Transverse colon (tissue), 4 donors: ENCODE data around the gene EMCN. TPM values are rescaled to one million over a fixed set of nuclear protein-coding genes. Genes with fewer than 3 reads are reported as not detected.

Experiments
- DNase-seq: peaks from one replicate; pipeline ENCODE4 v3.0.0-alpha.2; 2019
- H3K27ac ChIP-seq, 4 donors: fragments of 200-600 bp; sonication (generic); 2 replicates each; pipeline ENCODE4 v1.5.1; 2016 to 2018; ENCODE audit warnings: inconsistent platforms in 4 of 4
- H3K27me3 ChIP-seq: fragments of 200-600 bp; sonication (generic); 2 replicates; pipeline ENCODE4 v1.5.1; 2017; ENCODE audit warnings: inconsistent platforms
- H3K36me3 ChIP-seq, 4 donors: fragments of 200-600 bp; sonication (generic); 2 replicates each; pipeline ENCODE4 v1.5.1; 2017 to 2019; ENCODE audit warnings: inconsistent platforms in 4 of 4
- H3K4me1 ChIP-seq, 4 donors: fragments of 200-600 bp; sonication (generic); 2 replicates each; pipeline ENCODE4 v1.5.1; 2017 to 2020; ENCODE audit warnings: inconsistent platforms in 4 of 4
- H3K4me3 ChIP-seq, 4 donors: fragments of 200-600 bp; sonication (generic); 1 replicate in 1 of 4; 2 replicates in 3 of 4; pipeline versions ENCODE4 v1.5.1 to v1.6.1; 2017 to 2019; ENCODE audit warnings: inconsistent platforms in 4 of 4
- H3K9me3 ChIP-seq, 2 donors: fragments of 200-600 bp; sonication (generic); 2 replicates each; pipeline ENCODE4 v1.5.1; 2017 to 2019; ENCODE audit warnings: inconsistent platforms in 2 of 2
- EP300 ChIP-seq: sonication (generic); formaldehyde crosslinking; IDR thresholded peaks from one replicate; pipeline ENCODE4 v1.6.1; 2017; ENCODE audit warnings: antibody characterized with exemption, low read depth
- POLR2A ChIP-seq: fragments of 450-650 bp; IDR thresholded peaks from one replicate; pipeline ENCODE4 v1.6.1; 2016; ENCODE audit warnings: antibody characterized with exemption, mild to moderate bottlenecking, moderate library complexity
- POLR2AphosphoS5 ChIP-seq, 3 donors: sonication (generic); formaldehyde crosslinking; IDR thresholded peaks; one replicate each; pipeline ENCODE4 v1.6.1; 2016; ENCODE audit warnings: antibody characterized with exemption in 3 of 3
- WGBS, 2 donors: methylation state at CpG; one replicate each; pipeline ENCODE4 v1.1.5; 2018; ENCODE audit warnings: low coverage in 1 of 2; 5-methylcytosine and 5-hydroxymethylcytosine counted together
- in situ Hi-C, 4 donors: fragments of 200-750 bp; cut with MboI; loops; one replicate each; pipeline versions ENCODE4 v1.15.0 to v1.15.1; 2017; ENCODE audit warnings: low sequenced_read_pairs in 3 of 4, low pct_ligation_motif_present in 1 of 4, low pct_unique_long_range_greater_than_20kb in 1 of 4
- intact Hi-C: fragments of 100-400 bp; cut with DNase I; formaldehyde crosslinking; loops from one replicate; pipeline ENCODE4 v1.15.1; 2023; ENCODE audit warnings: low total_unique reads
- total RNA-seq, 4 donors: library from RNA; depleted of rRNA; stranded (reverse); fragments of >200 nt; gene quantifications; one replicate each; pipeline ENCODE4 v1.1.0, GENCODE V29; 2016
- TF ChIP-seq, protein P1 (sequence below), 5 experiments: fragments of 200-600 bp in 3 of 5; fragments of 450-650 bp in 2 of 5; sonication (generic) in 3 of 5; IDR thresholded peaks; 1 replicate in 2 of 5; 2 replicates in 3 of 5; pipeline ENCODE4 v1.5.1; 2016 to 2017; ENCODE audit warnings: antibody characterized with exemption in 5 of 5, inconsistent platforms in 3 of 5, mild to moderate bottlenecking in 2 of 5, moderate library complexity in 1 of 5

EMCN gene
- total RNA-seq, 4 donors from 2014 or later = 1.2 to 1.6 (median 1.5) TPM

GRCh38 chr4:100429616-100430015, 88.2 kb downstream of the EMCN start:
- DNase-seq = no peak
- Histone ChIP-seq H3K4me3 (no peak overlapping the region), H3K4me1 (no peaks in the 10 kb centered on the region), H3K27me3 (no peaks in the 10 kb centered on the region), H3K9me3 (no peaks in the 10 kb centered on the region), H3K36me3 (no peaks in the 10 kb centered on the region), H3K27ac (no peak overlapping the region)
- in situ Hi-C loops (no loop called here), intact Hi-C loops (no loop called here)
- TF ChIP-seq EP300 = no peak
- TF ChIP-seq POLR2A = no peak
- TF ChIP-seq POLR2AphosphoS5 (IDR thresholded peaks at IDR 0.05) = no peak
- TF ChIP-seq, protein P1, sequence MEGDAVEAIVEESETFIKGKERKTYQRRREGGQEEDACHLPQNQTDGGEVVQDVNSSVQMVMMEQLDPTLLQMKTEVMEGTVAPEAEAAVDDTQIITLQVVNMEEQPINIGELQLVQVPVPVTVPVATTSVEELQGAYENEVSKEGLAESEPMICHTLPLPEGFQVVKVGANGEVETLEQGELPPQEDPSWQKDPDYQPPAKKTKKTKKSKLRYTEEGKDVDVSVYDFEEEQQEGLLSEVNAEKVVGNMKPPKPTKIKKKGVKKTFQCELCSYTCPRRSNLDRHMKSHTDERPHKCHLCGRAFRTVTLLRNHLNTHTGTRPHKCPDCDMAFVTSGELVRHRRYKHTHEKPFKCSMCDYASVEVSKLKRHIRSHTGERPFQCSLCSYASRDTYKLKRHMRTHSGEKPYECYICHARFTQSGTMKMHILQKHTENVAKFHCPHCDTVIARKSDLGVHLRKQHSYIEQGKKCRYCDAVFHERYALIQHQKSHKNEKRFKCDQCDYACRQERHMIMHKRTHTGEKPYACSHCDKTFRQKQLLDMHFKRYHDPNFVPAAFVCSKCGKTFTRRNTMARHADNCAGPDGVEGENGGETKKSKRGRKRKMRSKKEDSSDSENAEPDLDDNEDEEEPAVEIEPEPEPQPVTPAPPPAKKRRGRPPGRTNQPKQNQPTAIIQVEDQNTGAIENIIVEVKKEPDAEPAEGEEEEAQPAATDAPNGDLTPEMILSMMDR (IDR thresholded peaks at IDR 0.05) = no peak
- WGBS, 2 donors = 86 to 91% methylated on average over 1 of the region's 1 CpG

GRCh38 chr4:100428051-100428450, 89.8 kb downstream of the EMCN start:
- no peak overlapping the region for H3K27ac ChIP-seq
- 89 to 100% methylated on average over 1 to 2 of the region's 2 CpGs for WGBS, 2 donors
- intact Hi-C loops = no loop called here
- no peak overlapping the region for H3K4me3 ChIP-seq
- H3K9me3 ChIP-seq = no peaks in the 10 kb centered on the region
- DNase-seq = no peak
- H3K36me3 ChIP-seq = no peaks in the 10 kb centered on the region
- H3K27me3 ChIP-seq = no peaks in the 10 kb centered on the region
- no peaks in the 10 kb centered on the region for H3K4me1 ChIP-seq
- in situ Hi-C loops = no loop called here
- TF ChIP-seq, protein P1 (IDR thresholded peaks at IDR 0.05) = no peak
- TF ChIP-seq POLR2AphosphoS5 (IDR thresholded peaks at IDR 0.05) (no peak), POLR2A (no peak), EP300 (no peak)

- Histone ChIP-seq H3K4me1 (no peaks in the 10 kb centered on the region), H3K27me3 (no peaks in the 10 kb centered on the region), H3K4me3 (no peak overlapping the region), H3K9me3 (no peaks in the 10 kb centered on the region), H3K27ac (no peak overlapping the region), H3K36me3 (no peaks in the 10 kb centered on the region)
- intact Hi-C loops (no loop called here), in situ Hi-C loops (no loop called here)
- WGBS, 2 donors = 85 to 86% methylated on average over 3 to 4 of the region's 4 CpGs
- TF ChIP-seq, protein P1 (IDR thresholded peaks at IDR 0.05) = no peak
- no peak for TF ChIP-seq EP300
- TF ChIP-seq POLR2A = no peak
- TF ChIP-seq POLR2AphosphoS5 (IDR thresholded peaks at IDR 0.05) = no peak
- DNase-seq = no peak
These were observed 93.4 kb downstream of the EMCN start for GRCh38 chr4:100424376-100424775.

- intact Hi-C loops = no loop called here
- DNase-seq = no peak
- H3K4me3 ChIP-seq = no peak overlapping the region
- H3K27ac ChIP-seq = no peak overlapping the region
- no peaks in the 10 kb centered on the region for H3K36me3 ChIP-seq
- in situ Hi-C loops = no loop called here
- TF ChIP-seq POLR2AphosphoS5 (IDR thresholded peaks at IDR 0.05) (no peak), EP300 (no peak), POLR2A (no peak)
- TF ChIP-seq, protein P1 (IDR thresholded peaks at IDR 0.05) = no peak
- WGBS, 2 donors = 36 to 38% methylated on average over 1 of the region's 1 CpG
- no peaks in the 10 kb centered on the region for H3K9me3 ChIP-seq
- no peaks in the 10 kb centered on the region for H3K4me1 ChIP-seq
- H3K27me3 ChIP-seq = no peaks in the 10 kb centered on the region
These were observed 94.9 kb downstream of the EMCN start for GRCh38 chr4:100422894-100423293.
